ENCODE data around the gene PORCN. TPM values are rescaled to one million over a fixed set of nuclear protein-coding genes. Genes with fewer than 3 reads are reported as not detected.

The PORCN gene
- total RNA-seq, 1 donor from 2014 or later = 6.1 TPM

DNA sequence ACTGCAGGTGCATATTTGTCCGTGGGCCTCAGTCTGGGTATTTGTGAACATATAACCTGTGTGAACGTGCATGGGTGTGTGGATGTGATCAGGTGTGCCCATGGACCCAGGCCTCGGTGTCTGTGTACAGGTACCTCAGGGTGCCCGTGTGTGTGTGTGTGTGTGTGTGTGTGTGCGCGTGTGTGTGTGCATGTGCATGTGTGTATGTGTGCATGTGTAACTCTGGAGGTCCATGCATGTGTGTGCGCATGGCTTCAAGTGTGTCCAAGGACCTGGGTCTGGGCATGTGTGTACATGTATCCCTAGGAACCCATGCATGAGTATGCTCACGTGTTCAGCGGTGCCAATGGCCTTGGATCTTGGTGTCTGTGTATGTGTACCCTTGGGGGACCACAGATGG, 17.0 kb upstream of the PORCN start:
- intact Hi-C loops (cut with DNase I) = no loop called here
- Histone ChIP-seq H3K4me1 (no peaks in the 10 kb centered on the region), H3K9me3 (no peaks in the 10 kb centered on the region), H3K4me3 (no peak overlapping the region), H3K27me3 (ENCODE audit: low read depth) (no peaks in the 10 kb centered on the region), H3K27ac (no peak overlapping the region), H3K36me3 (no peaks in the 10 kb centered on the region)
- DNase-seq (no peak), ATAC-seq (no peak)
- TF ChIP-seq, protein P1, sequence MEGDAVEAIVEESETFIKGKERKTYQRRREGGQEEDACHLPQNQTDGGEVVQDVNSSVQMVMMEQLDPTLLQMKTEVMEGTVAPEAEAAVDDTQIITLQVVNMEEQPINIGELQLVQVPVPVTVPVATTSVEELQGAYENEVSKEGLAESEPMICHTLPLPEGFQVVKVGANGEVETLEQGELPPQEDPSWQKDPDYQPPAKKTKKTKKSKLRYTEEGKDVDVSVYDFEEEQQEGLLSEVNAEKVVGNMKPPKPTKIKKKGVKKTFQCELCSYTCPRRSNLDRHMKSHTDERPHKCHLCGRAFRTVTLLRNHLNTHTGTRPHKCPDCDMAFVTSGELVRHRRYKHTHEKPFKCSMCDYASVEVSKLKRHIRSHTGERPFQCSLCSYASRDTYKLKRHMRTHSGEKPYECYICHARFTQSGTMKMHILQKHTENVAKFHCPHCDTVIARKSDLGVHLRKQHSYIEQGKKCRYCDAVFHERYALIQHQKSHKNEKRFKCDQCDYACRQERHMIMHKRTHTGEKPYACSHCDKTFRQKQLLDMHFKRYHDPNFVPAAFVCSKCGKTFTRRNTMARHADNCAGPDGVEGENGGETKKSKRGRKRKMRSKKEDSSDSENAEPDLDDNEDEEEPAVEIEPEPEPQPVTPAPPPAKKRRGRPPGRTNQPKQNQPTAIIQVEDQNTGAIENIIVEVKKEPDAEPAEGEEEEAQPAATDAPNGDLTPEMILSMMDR (IDR thresholded peaks at IDR 0.05) = no peak

DNA sequence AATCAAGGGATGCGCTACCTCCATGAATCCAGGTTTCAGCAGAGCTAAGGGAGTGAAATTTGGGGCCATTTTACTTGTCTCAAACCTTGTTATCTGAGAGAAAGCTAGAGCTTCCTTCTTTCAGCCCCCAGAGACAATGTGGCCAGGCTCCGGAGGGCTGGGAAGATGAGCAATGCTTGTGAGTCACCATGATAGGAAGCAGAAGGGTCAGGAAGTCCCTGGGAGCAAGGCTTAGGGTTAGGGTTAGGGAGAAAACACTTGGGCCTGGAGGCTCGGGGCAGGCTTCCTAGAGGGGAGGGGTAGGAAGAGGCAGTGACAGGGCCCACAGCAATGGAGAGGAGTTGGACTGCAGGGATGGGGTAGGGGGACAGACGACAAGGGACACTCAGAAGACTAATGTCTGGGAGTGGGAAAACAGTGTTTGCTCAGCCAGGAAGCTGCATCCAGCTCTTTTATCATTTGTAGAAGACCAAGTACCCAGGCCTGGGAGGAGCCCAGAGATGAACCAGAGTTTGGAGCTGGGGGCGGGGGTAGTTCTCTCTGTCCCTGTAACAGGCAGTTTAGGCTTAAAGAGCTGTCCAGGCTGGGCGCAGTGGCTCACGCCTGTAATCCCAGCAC, 16.4 kb upstream of the PORCN start:
- Histone ChIP-seq H3K27ac (no peak overlapping the region), H3K9me3 (no peaks in the 10 kb centered on the region), H3K27me3 (ENCODE audit: low read depth) (no peaks in the 10 kb centered on the region), H3K4me1 (no peaks in the 10 kb centered on the region), H3K4me3 (no peak overlapping the region), H3K36me3 (no peaks in the 10 kb centered on the region)
- intact Hi-C loops (cut with DNase I) = no loop called here
- ATAC-seq (no peak), DNase-seq (no peak)
- TF ChIP-seq, protein P1 (IDR thresholded peaks at IDR 0.05) = no peak

DNA sequence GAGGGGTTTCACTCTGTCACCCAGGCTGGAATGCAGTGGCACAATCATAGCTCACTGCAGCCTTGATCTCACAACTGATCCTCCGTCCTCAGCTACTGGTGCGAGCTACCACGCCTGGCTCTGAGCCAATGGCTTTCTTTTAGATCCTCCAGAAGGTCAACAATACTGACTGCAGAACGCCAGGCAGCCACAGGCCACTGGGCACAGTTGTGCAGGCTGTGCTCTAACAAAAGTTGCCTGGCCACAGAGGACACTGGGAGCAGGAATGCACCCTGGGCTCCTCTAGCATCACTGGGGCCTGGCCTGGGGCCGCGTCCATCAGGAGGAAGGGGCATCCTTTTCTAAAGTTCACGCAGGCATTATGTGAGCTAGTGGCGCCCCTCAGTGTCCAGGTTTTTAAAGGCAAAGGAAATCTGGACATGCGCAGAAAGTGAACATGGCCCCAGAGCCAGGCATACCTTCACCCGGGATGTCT, 14.9 kb upstream of the PORCN start:
- Histone ChIP-seq H3K27me3 (ENCODE audit: low read depth) (no peaks in the 10 kb centered on the region), H3K27ac (no peak overlapping the region), H3K36me3 (no peaks in the 10 kb centered on the region), H3K9me3 (no peaks in the 10 kb centered on the region), H3K4me1 (no peaks in the 10 kb centered on the region), H3K4me3 (no peak overlapping the region)
- no peak for DNase-seq
- ATAC-seq = no peak
- intact Hi-C loops (cut with DNase I) = no loop called here
- TF ChIP-seq, protein P1 (IDR thresholded peaks at IDR 0.05) = no peak

DNA sequence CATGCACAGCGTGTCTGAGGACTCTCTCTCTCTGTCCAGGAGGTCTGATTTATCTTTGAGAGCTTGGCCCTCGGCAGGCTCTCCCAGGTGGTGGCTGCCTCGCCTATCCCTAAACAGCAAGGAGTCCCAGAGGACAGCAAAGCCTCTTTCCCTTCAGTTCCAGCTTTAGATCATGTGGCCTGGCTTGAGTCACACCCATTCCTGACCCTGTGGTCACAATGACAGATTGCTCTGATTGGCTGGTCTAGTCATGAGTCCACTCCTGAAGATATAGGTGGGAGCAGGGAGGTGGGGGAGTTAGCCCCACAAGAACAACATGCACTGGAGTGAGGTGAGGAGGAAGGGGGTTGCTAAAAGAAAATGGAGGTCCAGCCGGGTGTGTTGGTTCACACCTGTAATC, 12.1 kb upstream of the PORCN start:
- H3K4me3 ChIP-seq = no peak overlapping the region
- H3K9me3 ChIP-seq = no peaks in the 10 kb centered on the region
- H3K27ac ChIP-seq = no peak overlapping the region
- no peaks in the 10 kb centered on the region for H3K4me1 ChIP-seq
- DNase-seq (no peak), ATAC-seq (no peak)
- H3K36me3 ChIP-seq = no peaks in the 10 kb centered on the region
- TF ChIP-seq, protein P1 (IDR thresholded peaks at IDR 0.05) = no peak
- H3K27me3 ChIP-seq (ENCODE audit: low read depth) = no peaks in the 10 kb centered on the region
- intact Hi-C loops (cut with DNase I) = no loop called here

DNA sequence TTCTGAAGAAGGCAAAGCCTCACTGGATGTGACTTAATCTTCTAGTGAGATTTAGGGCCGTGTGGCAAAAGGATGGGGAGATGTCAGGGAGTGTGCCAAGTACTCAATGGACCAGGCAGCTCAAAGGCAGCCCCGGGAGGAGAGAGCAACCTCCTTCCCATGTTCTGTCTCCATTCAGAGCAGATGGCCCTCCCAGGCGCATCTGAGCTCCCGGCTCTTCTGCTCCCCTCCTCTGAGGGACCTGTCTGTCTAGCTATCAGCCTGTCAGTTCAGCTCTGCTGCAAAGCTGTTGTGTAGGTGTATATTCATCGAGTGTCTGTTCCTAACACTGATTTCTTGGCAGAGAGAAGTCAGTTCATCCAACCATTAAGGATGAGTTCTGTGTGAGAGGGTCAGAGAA, 10.9 kb upstream of the PORCN start:
- intact Hi-C loops (cut with DNase I) = no loop called here
- H3K36me3 ChIP-seq = no peaks in the 10 kb centered on the region
- H3K27ac ChIP-seq = no peak overlapping the region
- no peaks in the 10 kb centered on the region for H3K9me3 ChIP-seq
- DNase-seq = no peak
- H3K4me3 ChIP-seq = no peak overlapping the region
- no peaks in the 10 kb centered on the region for H3K4me1 ChIP-seq
- ATAC-seq = no peak
- TF ChIP-seq, protein P1 (IDR thresholded peaks at IDR 0.05) = no peak
- H3K27me3 ChIP-seq (ENCODE audit: low read depth) = no peaks in the 10 kb centered on the region
